ENCODE results near the gene ADAM33. TPM values are rescaled to one million over a fixed set of nuclear protein-coding genes. Genes with fewer than 3 reads are reported as not detected.

ADAM33 gene
- total and polyA plus RNA-seq, 2 of the 8 experiments (the other 6 are each of a cell fraction or from before 2014, with no cell fraction given): 4.2 to 6.0 TPM

DNA sequence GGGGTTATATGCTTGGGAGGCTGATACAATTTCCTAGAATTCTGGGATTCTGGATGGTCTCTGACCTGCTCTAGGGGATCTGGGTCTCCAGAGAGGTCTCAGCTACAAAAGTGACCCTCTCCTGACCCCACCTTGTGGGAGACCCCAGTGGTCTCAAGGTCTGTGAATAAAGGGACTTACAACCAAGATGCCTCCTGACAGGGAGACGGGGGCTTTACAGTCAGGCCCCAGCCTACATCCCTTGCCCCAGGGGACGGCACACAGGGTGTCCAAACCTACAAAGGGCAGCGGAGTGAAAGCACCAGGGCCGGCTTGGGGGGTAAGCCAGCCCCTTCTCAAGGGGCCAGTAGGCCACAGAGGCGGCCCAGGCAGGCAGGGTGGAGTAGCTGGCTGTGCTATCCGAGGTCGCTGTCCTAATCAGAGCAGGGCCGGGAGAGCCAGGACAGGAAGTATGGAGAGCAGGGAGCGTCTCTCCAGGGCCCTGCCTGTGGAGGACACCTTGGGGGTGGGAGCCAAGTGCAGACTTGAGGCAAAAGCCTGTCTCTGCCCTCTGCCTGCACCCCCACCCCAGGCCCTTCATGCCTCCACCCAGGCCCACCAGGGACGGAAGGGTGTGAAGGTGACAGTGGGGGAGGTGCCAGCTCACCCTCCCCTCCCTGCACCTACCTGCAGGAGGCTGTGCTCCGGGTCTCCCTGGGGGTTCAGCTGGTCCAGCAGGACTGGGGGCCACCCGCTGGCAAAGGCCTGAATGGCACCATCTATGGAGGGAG, 22.1 kb downstream of the ADAM33 start (continued):
- TF ChIP-seq RAD21 (IDR thresholded peaks at IDR 0.05 in 1 of 2, conservative IDR thresholded peaks at IDR 0.05 in 1 of 2; ENCODE audit: low read depth in 2 of 2, low read length in 2 of 2) (peak in 1 of 2 experiments; percentile 13; a peak in 1 of 4 replicates), KDM5A (IDR thresholded peaks at IDR 0.05; ENCODE audit: low read length) (no peak)

Measured in H1 (cell line).